22Rv1 (cell line): ENCODE results near the gene GPR171.

Experiments used
- CTCF ChIP-seq: fragments of 450-650 bp; IDR thresholded peaks from 2 replicates; pipeline ENCODE4 v1.5.1; 2017; ENCODE audit warnings: mild to moderate bottlenecking
- ZFX ChIP-seq: fragments of 450-650 bp; IDR thresholded peaks from 2 replicates; pipeline ENCODE4 v1.6.1; 2017; ENCODE audit warnings: antibody characterized with exemption, borderline replicate concordance

GRCh38 chr3:151195826-151196225 is 7.2 kb downstream of the GPR171 start:
- TF ChIP-seq CTCF (no peak), ZFX (no peak)
